Astrocyte of the spinal cord (primary cell): ENCODE data around the gene GHRHR.

Experiments used
- DNase-seq: peaks from one replicate; pipeline ENCODE4 v3.0.0; 2011; ENCODE audit warnings: low read depth, low spot score
- H3K4me3 ChIP-seq: 2 replicates; pipeline ENCODE4 v1.5.1; 2011; ENCODE audit warnings: low read depth, mild to moderate bottlenecking, low read length, moderate library complexity
- CTCF ChIP-seq: IDR thresholded peaks from 2 replicates; pipeline ENCODE4 v1.5.1; 2012; ENCODE audit warnings: low read depth, mild to moderate bottlenecking, low read length, inconsistent platforms
- in situ Hi-C: cut with HindIII; loops from 2 replicates; pipeline ENCODE4 v1.10.0; 2017; ENCODE audit warnings: low sequenced_read_pairs

GHRHR gene

GRCh38 chr7:30927040-30927439 is 36.7 kb upstream of the GHRHR start:
- DNase-seq, result no peak
- in situ Hi-C loops, result no loop called here
- TF ChIP-seq CTCF, result no peak
- no peak overlapping the region for H3K4me3 ChIP-seq

GRCh38 chr7:30927559-30927958 is 36.2 kb upstream of the GHRHR start:
- H3K4me3 ChIP-seq, result no peak overlapping the region
- in situ Hi-C loops, result no loop called here
- no peak for DNase-seq
- no peak for TF ChIP-seq CTCF

- H3K4me3 ChIP-seq, result no peak overlapping the region
- TF ChIP-seq CTCF, result no peak
- no peak for DNase-seq
- in situ Hi-C loops, result no loop called here
These were observed 35.4 kb upstream of the GHRHR start for GRCh38 chr7:30928254-30928872.

- no peak for TF ChIP-seq CTCF
- H3K4me3 ChIP-seq, result no peak overlapping the region
- no peak for DNase-seq
- in situ Hi-C loops, result no loop called here
These were observed 34.1 kb upstream of the GHRHR start for GRCh38 chr7:30929686-30930085.

GRCh38 chr7:30930621-30931020 is 33.1 kb upstream of the GHRHR start:
- H3K4me3 ChIP-seq, result no peak overlapping the region
- in situ Hi-C loops, result no loop called here
- DNase-seq, result no peak
- TF ChIP-seq CTCF, result no peak

- no peak for DNase-seq
- in situ Hi-C loops, result no loop called here
- TF ChIP-seq CTCF, result no peak
- H3K4me3 ChIP-seq, result no peak overlapping the region
These were observed 32.4 kb upstream of the GHRHR start for GRCh38 chr7:30931161-30931928.
